ENCODE data around the gene MRPS18C. TPM values are rescaled to one million over a fixed set of nuclear protein-coding genes. Genes with fewer than 3 reads are reported as not detected.

Gene MRPS18C
- total and polyA plus RNA-seq, 11 donors = 27.8 to 78.0 (median 54.2) TPM

DNA sequence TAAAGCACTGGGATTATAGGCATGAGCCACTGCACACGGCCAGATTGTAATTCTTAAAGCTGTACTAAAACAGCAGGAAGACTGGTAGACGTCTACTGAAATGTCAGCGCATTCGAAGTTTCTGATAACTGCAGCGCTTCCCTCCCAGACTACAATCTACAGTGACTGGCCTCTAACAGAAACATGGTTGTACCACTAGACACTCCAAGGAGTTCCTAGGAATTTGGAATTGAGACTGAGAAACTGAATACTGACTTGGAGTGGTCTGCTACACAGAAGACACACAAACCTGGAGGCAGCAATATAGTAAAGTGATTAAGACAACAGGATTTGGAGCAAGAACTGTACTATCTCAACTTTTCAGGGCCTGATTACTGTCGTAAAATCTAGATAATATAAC, 1.2 kb upstream of the MRPS18C start:
- DNase-seq = no peak
- no peaks in the 10 kb centered on the region for H3K27me3 ChIP-seq
- peak overlapping the region; percentile 79 to 99 (median 96) for H3K27ac ChIP-seq
- 3 to 10% (median 7%) methylated on average over 6 of the region's 6 CpGs for WGBS, 4 donors
- intact Hi-C loops (cut with DNase I) = loop anchor here in 2 of 10 donors (1.0 to 10.0 kb wide), 3 partner anchors 31 to 420 kb away; partner anchors contain the start of genes ABRAXAS1 (in 1 of the 2), COPS4 (in 1 of the 2) and COQ2 (in 1 of the 2)
- H3K9me3 ChIP-seq = no peaks in the 10 kb centered on the region
- peaks cover 0 to 29% (median 21%) of the 10 kb centered on the region in 12 donors for H3K4me1 ChIP-seq
- no peak for ATAC-seq
- no peak for TF ChIP-seq POLR2A (IDR thresholded peaks at IDR 0.05)
- TF ChIP-seq, protein P1, sequence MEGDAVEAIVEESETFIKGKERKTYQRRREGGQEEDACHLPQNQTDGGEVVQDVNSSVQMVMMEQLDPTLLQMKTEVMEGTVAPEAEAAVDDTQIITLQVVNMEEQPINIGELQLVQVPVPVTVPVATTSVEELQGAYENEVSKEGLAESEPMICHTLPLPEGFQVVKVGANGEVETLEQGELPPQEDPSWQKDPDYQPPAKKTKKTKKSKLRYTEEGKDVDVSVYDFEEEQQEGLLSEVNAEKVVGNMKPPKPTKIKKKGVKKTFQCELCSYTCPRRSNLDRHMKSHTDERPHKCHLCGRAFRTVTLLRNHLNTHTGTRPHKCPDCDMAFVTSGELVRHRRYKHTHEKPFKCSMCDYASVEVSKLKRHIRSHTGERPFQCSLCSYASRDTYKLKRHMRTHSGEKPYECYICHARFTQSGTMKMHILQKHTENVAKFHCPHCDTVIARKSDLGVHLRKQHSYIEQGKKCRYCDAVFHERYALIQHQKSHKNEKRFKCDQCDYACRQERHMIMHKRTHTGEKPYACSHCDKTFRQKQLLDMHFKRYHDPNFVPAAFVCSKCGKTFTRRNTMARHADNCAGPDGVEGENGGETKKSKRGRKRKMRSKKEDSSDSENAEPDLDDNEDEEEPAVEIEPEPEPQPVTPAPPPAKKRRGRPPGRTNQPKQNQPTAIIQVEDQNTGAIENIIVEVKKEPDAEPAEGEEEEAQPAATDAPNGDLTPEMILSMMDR (IDR thresholded peaks at IDR 0.05) = no peak
- peak overlapping the region; percentile 48 to 92 (median 81) for H3K4me3 ChIP-seq
- peaks cover 0 to 49% (median 44%) of the 10 kb centered on the region in 9 donors for H3K36me3 ChIP-seq

GRCh38 chr4:83456184-83456501, 285 bp downstream of the MRPS18C start:
- Histone ChIP-seq H3K4me1 (peaks cover 0 to 29% (median 21%) of the 10 kb centered on the region in 12 donors), H3K4me3 (peak overlapping the region; percentile 48 to 92 (median 81)), H3K36me3 (peaks cover 0 to 63% (median 59%) of the 10 kb centered on the region in 9 donors), H3K27me3 (no peaks in the 10 kb centered on the region), H3K9me3 (no peaks in the 10 kb centered on the region), H3K27ac (peak overlapping the region; percentile 79 to 99 (median 96))
- TF ChIP-seq, protein P1 (IDR thresholded peaks at IDR 0.05) = no peak
- no peak for TF ChIP-seq POLR2A (IDR thresholded peaks at IDR 0.05)
- no peak for DNase-seq
- 0% methylated on average over 7 of the region's 7 CpGs for WGBS, 4 donors
- intact Hi-C loops (cut with DNase I) = loop anchor here in 4 of 10 donors (1.0 to 10.0 kb wide), 4 partner anchors 28 to 421 kb away; partner anchors contain the start of genes ABRAXAS1 (in 1 of the 4), COPS4 (in 1 of the 4) and COQ2 (in 1 of the 4)
- ATAC-seq = no peak

- Histone ChIP-seq H3K4me3 (no peak overlapping the region), H3K9me3 (no peaks in the 10 kb centered on the region), H3K4me1 (no peaks in the 10 kb centered on the region), H3K27ac (no peak overlapping the region), H3K36me3 (peaks cover 0 to 77% (median 34%) of the 10 kb centered on the region in 9 donors), H3K27me3 (no peaks in the 10 kb centered on the region)
- intact Hi-C loops (cut with DNase I) = no loop called here
- DNase-seq (no peak), ATAC-seq (no peak)
- TF ChIP-seq, protein P1 (IDR thresholded peaks at IDR 0.05) = no peak
- no peak for TF ChIP-seq POLR2A (IDR thresholded peaks at IDR 0.05)
- WGBS, 4 donors = 76 to 90% (median 87%) methylated on average over 4 of the region's 4 CpGs
Measured at GRCh38 chr4:83473423-83473822, 17.6 kb downstream of the MRPS18C start.

- no peak for TF ChIP-seq POLR2A (IDR thresholded peaks at IDR 0.05)
- TF ChIP-seq, protein P1 (IDR thresholded peaks at IDR 0.05) = no peak
- Histone ChIP-seq H3K27ac (no peak overlapping the region), H3K9me3 (no peaks in the 10 kb centered on the region), H3K36me3 (peaks cover 0 to 71% (median 30%) of the 10 kb centered on the region in 9 donors), H3K27me3 (no peaks in the 10 kb centered on the region), H3K4me1 (no peaks in the 10 kb centered on the region), H3K4me3 (no peak overlapping the region)
- WGBS, 4 donors = 93 to 99% (median 96%) methylated on average over 2 of the region's 2 CpGs
- DNase-seq (no peak), ATAC-seq (no peak)
- intact Hi-C loops (cut with DNase I) = no loop called here
Measured at GRCh38 chr4:83473966-83474365, 18.1 kb downstream of the MRPS18C start.

Data from heart left ventricle (tissue), 16 donors.